MCF 10A (cell line): Measurements from ENCODE around the gene CCNL1. TPM values are rescaled to one million over a fixed set of nuclear protein-coding genes. Genes with fewer than 3 reads are reported as not detected.

Experiments used
- BruUV-seq: library from RNA; stranded (reverse); fragments of 400-500 nt; replicated peaks from 2 replicates; lab custom pipeline; 2021; lab: Mats Ljungman, UMichigan
- CTCF ChIA-PET: fragments of 300-600 bp; sonication (Branson Sonifier 250); formaldehyde crosslinking; extraction: SDS; loops from one replicate; lab custom pipeline; 2021; ENCODE audit warnings: antibody characterized with exemption, inconsistent platforms; lab: Yijun Ruan, JAX
- POLR2A ChIA-PET: fragments of 300-600, 350-650 bp; sonication (Branson Sonifier 250); formaldehyde crosslinking; extraction: SDS; loops from one replicate; lab custom pipeline; 2020; ENCODE audit warnings: antibody characterized with exemption, inconsistent platforms; lab: Yijun Ruan, JAX
- DNase-seq: peaks from one replicate; pipeline ENCODE4 v3.0.0-alpha.2; 2018; ENCODE audit not compliant: unreplicated experiment
- H3K27ac Mint-ChIP-seq: one replicate; pipeline ENCODE4 v1.8.0; 2022; ENCODE audit warnings: mild to moderate bottlenecking, low read depth, mixed read lengths; ENCODE audit not compliant: unreplicated experiment
- H3K27me3 Mint-ChIP-seq: one replicate; pipeline ENCODE4 v1.8.0; 2022; ENCODE audit warnings: mixed read lengths; ENCODE audit not compliant: insufficient read depth, unreplicated experiment
- H3K36me3 Mint-ChIP-seq: one replicate; pipeline ENCODE4 v1.8.0; 2022; ENCODE audit warnings: mild to moderate bottlenecking, moderate library complexity, mixed read lengths; ENCODE audit not compliant: insufficient read depth, unreplicated experiment
- H3K4me1 Mint-ChIP-seq: one replicate; pipeline ENCODE4 v1.8.0; 2022; ENCODE audit warnings: mixed read lengths; ENCODE audit not compliant: insufficient read depth, unreplicated experiment
- H3K4me3 Mint-ChIP-seq: one replicate; pipeline ENCODE4 v1.8.0; 2022; ENCODE audit warnings: mild to moderate bottlenecking, moderate library complexity, mixed read lengths; ENCODE audit not compliant: unreplicated experiment
- H3K9me3 Mint-ChIP-seq: one replicate; pipeline ENCODE4 v1.8.0; 2022; ENCODE audit warnings: mixed read lengths; ENCODE audit not compliant: unreplicated experiment
- intact Hi-C: fragments of 100-400 bp; cut with micrococcal nuclease; formaldehyde crosslinking; loops from 2 replicates; pipeline ENCODE4 v1.14.1; 2022
- total RNA-seq: library from RNA; stranded (reverse); gene quantifications from 2 replicates; pipeline ENCODE4 v1.2.3, GENCODE V29; 2022
- TF ChIP-seq, protein P1 (sequence below): fragments of 200-600 bp; IDR thresholded peaks from one replicate; pipeline ENCODE4 v1.8.0; 2022; ENCODE audit warnings: antibody characterized with exemption, mild to moderate bottlenecking; ENCODE audit not compliant: unreplicated experiment

CCNL1 gene
- total RNA-seq, 1 experiment from 2014 or later: 103 TPM

DNA sequence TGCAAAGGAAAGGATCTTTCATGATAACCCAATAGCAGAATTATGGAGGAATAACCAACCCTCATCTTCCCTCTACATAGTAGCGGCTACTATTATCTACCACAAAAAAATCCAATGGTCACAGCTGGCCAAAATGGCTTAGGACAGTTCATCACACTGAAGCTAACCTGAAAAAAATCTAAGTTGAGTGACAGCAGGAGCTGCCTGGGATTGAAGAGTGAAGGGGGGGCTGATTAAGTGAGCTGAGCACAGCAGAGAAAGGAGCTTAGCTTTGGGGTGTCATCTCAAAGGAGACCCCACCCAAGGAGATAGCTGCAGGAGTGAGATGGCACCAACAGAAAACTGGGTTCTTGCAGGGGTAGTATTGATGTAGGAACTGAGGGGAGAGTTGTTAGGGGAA is 33.6 kb downstream of the CCNL1 start:
- Mint-ChIP-seq H3K36me3 (no peaks in the 10 kb centered on the region), H3K4me1 (peaks cover 67% of the 10 kb centered on the region), H3K4me3 (no peak overlapping the region), H3K27ac (no peak overlapping the region), H3K27me3 (no peaks in the 10 kb centered on the region), H3K9me3 (no peaks in the 10 kb centered on the region)
- BruUV-seq: no TSS peak
- POLR2A ChIA-PET: interaction anchor here (2.9 to 18.7 kb wide), 7 partner anchors 11 to 450 kb away, joined by 12 to 331 read pairs (median 36); partner anchors contain the start of genes CCNL1 and TIPARP
- CTCF ChIA-PET: interaction anchor here (0.5 to 6.9 kb wide), 9 partner anchors 10 to 585 kb away, joined by 3 to 35 read pairs (median 5); no protein-coding TSS in a partner anchor
- TF ChIP-seq, protein P1, sequence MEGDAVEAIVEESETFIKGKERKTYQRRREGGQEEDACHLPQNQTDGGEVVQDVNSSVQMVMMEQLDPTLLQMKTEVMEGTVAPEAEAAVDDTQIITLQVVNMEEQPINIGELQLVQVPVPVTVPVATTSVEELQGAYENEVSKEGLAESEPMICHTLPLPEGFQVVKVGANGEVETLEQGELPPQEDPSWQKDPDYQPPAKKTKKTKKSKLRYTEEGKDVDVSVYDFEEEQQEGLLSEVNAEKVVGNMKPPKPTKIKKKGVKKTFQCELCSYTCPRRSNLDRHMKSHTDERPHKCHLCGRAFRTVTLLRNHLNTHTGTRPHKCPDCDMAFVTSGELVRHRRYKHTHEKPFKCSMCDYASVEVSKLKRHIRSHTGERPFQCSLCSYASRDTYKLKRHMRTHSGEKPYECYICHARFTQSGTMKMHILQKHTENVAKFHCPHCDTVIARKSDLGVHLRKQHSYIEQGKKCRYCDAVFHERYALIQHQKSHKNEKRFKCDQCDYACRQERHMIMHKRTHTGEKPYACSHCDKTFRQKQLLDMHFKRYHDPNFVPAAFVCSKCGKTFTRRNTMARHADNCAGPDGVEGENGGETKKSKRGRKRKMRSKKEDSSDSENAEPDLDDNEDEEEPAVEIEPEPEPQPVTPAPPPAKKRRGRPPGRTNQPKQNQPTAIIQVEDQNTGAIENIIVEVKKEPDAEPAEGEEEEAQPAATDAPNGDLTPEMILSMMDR: no peak
- no peak for DNase-seq
- intact Hi-C loops: loop anchor here (5.0 kb wide), 1 partner anchor 589 kb away; no protein-coding TSS in a partner anchor

DNA sequence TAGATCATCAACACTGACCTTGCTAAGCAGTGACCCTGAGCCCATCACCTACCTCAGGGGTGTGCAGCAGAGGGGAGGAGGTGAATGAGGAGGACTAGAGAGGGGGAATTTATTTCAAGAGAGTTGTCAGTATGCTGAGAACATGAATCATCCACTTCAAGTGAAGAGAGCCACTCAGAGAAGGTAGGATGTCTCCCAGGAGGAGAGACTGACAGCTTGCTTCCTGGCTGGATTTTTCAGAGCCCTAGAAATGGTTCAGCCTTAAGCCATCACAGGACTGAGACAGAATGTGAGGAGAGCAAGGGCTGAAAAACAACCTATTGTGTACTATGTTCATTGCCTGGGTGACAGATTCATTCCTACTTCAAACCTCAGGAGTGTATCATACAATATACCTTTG is 34.8 kb downstream of the CCNL1 start:
- ChIA-PET CTCF (interaction anchor here (0.9 to 6.9 kb wide), 3 partner anchors 12 to 38 kb away, joined by 3 to 35 read pairs (median 26); no protein-coding TSS in a partner anchor), POLR2A (interaction anchor here (0.6 to 18.7 kb wide), 7 partner anchors 19 to 449 kb away, joined by 3 to 331 read pairs (median 27); partner anchors contain the start of gene TIPARP)
- no peaks in the 10 kb centered on the region for H3K36me3 Mint-ChIP-seq
- no peak overlapping the region for H3K4me3 Mint-ChIP-seq
- H3K9me3 Mint-ChIP-seq: no peaks in the 10 kb centered on the region
- peaks cover 60% of the 10 kb centered on the region for H3K4me1 Mint-ChIP-seq
- H3K27ac Mint-ChIP-seq: no peak overlapping the region
- intact Hi-C loops: loop anchor here (5.0 kb wide), 1 partner anchor 588 kb away; no protein-coding TSS in a partner anchor
- TF ChIP-seq, protein P1: no peak
- DNase-seq: no peak
- H3K27me3 Mint-ChIP-seq: no peaks in the 10 kb centered on the region
- no TSS peak for BruUV-seq

DNA sequence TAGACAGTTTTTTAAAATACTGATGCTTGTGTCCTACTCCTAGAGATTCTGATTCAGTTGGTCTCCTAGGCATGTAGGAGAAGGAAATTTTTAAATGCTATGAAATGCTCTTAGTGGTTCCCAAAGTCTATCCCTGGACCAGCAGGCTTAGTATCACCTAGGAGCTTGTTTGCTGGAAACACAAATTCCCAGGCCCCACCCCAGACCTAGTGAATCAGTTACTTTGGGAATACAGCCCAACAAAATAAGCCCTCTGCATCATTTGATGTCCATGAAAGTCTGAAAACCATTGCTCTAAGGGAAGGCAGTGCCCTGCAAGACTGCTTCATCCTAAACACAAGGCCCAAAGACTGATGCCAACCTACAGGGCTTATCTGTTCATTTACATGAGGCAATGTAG is 36.3 kb downstream of the CCNL1 start:
- Mint-ChIP-seq H3K9me3 (no peaks in the 10 kb centered on the region), H3K36me3 (no peaks in the 10 kb centered on the region), H3K27ac (peak overlapping the region; percentile 82), H3K27me3 (no peaks in the 10 kb centered on the region), H3K4me1 (peaks cover 45% of the 10 kb centered on the region), H3K4me3 (no peak overlapping the region)
- intact Hi-C loops: no loop called here
- no TSS peak for BruUV-seq
- TF ChIP-seq, protein P1: no peak
- ChIA-PET CTCF (interaction anchor here (0.8 to 6.9 kb wide), 6 partner anchors 9 to 973 kb away, joined by 3 to 35 read pairs (median 8); no protein-coding TSS in a partner anchor), POLR2A (interaction anchor here (0.8 to 18.7 kb wide), 9 partner anchors 8 to 448 kb away, joined by 3 to 331 read pairs (median 12); partner anchors contain the start of genes CCNL1 and TIPARP)
- DNase-seq: peak; percentile 27

DNA sequence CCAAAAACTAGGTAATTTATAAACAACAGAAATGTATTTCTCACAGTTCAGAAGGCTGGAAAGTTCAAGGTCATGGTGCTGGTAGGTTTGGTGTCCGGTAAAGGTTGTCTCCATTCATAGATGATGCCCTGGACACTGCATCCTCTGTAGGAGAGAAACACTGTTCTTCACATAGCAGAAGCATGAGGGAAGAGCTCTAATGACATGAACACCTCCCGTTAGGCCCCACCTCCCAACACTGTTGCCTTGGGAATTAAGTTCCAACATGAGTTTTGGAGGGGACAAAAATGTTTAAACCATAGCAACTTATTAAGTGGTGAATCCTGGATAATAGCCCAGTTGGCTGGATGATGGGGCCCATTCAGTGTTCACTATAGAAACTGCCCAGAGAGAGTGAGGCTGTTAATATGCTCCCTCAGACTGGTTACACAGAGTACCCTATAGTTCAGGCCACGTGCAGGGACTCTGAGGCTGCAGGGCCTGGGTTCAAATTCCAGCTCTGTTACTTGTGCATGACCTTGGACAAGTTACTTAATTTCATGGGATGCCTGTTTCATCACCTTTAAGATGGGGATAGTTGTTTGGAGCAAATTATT is 37.0 kb downstream of the CCNL1 start:
- no peaks in the 10 kb centered on the region for H3K9me3 Mint-ChIP-seq

More for the DNA sequence above, 37.0 kb downstream of the CCNL1 start:
- Mint-ChIP-seq H3K27me3 (no peaks in the 10 kb centered on the region), H3K4me1 (peaks cover 39% of the 10 kb centered on the region), H3K4me3 (no peak overlapping the region), H3K27ac (peak overlapping the region; percentile 82), H3K36me3 (no peaks in the 10 kb centered on the region)
- no TSS peak for BruUV-seq
- intact Hi-C loops: no loop called here
- CTCF ChIA-PET: interaction anchor here (0.8 to 6.9 kb wide), 8 partner anchors 8 to 615 kb away, joined by 3 to 35 read pairs (median 6); no protein-coding TSS in a partner anchor
- POLR2A ChIA-PET: interaction anchor here (0.6 to 18.7 kb wide), 13 partner anchors 8 to 568 kb away, joined by 3 to 331 read pairs (median 5); partner anchors contain the start of genes CCNL1, SSR3 and TIPARP
- TF ChIP-seq, protein P1: no peak
- no peak for DNase-seq
